COLO668 (cell line): ENCODE results near the gene LNX1.

ENCODE experiments used
- DNase-seq: peaks from one replicate; lab custom pipeline; 2025; ENCODE audit not compliant: unreplicated experiment; lab: John Stamatoyannopoulos, UW

Gene LNX1

GRCh38 chr4:53591372-53591892 lies at the start of gene LNX1:
Gene LNX1, minus strand, starts transcription at chr4:53591486. Its CDS starts 17,484 bp downstream, at chr4:53574002.
- peak; percentile 97 for DNase-seq

GRCh38 chr4:53640576-53641453 lies 49.5 kb upstream of the LNX1 start:
- peak; percentile 45 for DNase-seq

- DNase-seq: no peak
Measured at GRCh38 chr4:53638919-53639318, 47.6 kb upstream of the LNX1 start.

- no peak for DNase-seq
Measured at GRCh38 chr4:53637348-53637747, 46.1 kb upstream of the LNX1 start.

GRCh38 chr4:53635697-53636483 lies 44.6 kb upstream of the LNX1 start:
- no peak for DNase-seq

- DNase-seq: no peak
Measured at GRCh38 chr4:53633608-53634007, 42.3 kb upstream of the LNX1 start.

- no peak for DNase-seq
Measured at GRCh38 chr4:53629296-53629695, 38.0 kb upstream of the LNX1 start.

GRCh38 chr4:53626491-53626890 lies 35.2 kb upstream of the LNX1 start:
- no peak for DNase-seq

GRCh38 chr4:53625888-53626287 lies 34.6 kb upstream of the LNX1 start:
- no peak for DNase-seq

GRCh38 chr4:53622739-53623151 lies 31.5 kb upstream of the LNX1 start:
- DNase-seq: no peak

GRCh38 chr4:53620956-53621355 lies 29.7 kb upstream of the LNX1 start:
- DNase-seq: no peak

- DNase-seq: no peak
Measured at GRCh38 chr4:53619431-53619830, 28.1 kb upstream of the LNX1 start.

- DNase-seq: no peak
Measured at GRCh38 chr4:53618321-53618720, 27.0 kb upstream of the LNX1 start.

- DNase-seq: peak; percentile 8
Measured at GRCh38 chr4:53617101-53617680, 25.9 kb upstream of the LNX1 start.

GRCh38 chr4:53616219-53616618 lies 24.9 kb upstream of the LNX1 start:
- no peak for DNase-seq

- DNase-seq: peak; percentile 9
Measured at GRCh38 chr4:53614591-53614990, 23.3 kb upstream of the LNX1 start.

- DNase-seq: no peak
Measured at GRCh38 chr4:53613428-53613827, 22.1 kb upstream of the LNX1 start.

- no peak for DNase-seq
Measured at GRCh38 chr4:53608649-53609048, 17.4 kb upstream of the LNX1 start.

- DNase-seq: no peak
Measured at GRCh38 chr4:53608242-53608641, 17.0 kb upstream of the LNX1 start.

GRCh38 chr4:53605783-53606182 lies 14.5 kb upstream of the LNX1 start:
- no peak for DNase-seq

- no peak for DNase-seq
Measured at GRCh38 chr4:53602390-53602789, 11.1 kb upstream of the LNX1 start.
